ENCODE measurements around the gene NOX4.

GRCh38 chr11:89503422-89503821 is 12.2 kb upstream of the NOX4 start:
- TF ChIP-seq CTCF (IDR thresholded peaks at IDR 0.05; ENCODE audit: low read length) (no peak), EZH2 (IDR thresholded peaks at IDR 0.05; ENCODE audit: borderline replicate concordance, low read length) (no peak)

All from OCI-LY1 (cell line).